Transverse colon (tissue), 4 donors: ENCODE data around the gene AGMO.

ENCODE experiments used
- POLR2A ChIP-seq: fragments of 450-650 bp; IDR thresholded peaks from one replicate; pipeline ENCODE4 v1.6.1; 2016; ENCODE audit warnings: antibody characterized with exemption, mild to moderate bottlenecking, moderate library complexity
- POLR2AphosphoS5 ChIP-seq, 3 donors: sonication (generic); formaldehyde crosslinking; IDR thresholded peaks; one replicate each; pipeline ENCODE4 v1.6.1; 2016; ENCODE audit warnings: antibody characterized with exemption in 3 of 3
- TF ChIP-seq, protein P1 (sequence below), 5 experiments: fragments of 200-600 bp in 3 of 5; fragments of 450-650 bp in 2 of 5; sonication (generic) in 3 of 5; IDR thresholded peaks; 1 replicate in 2 of 5; 2 replicates in 3 of 5; pipeline ENCODE4 v1.5.1; 2016 to 2017; ENCODE audit warnings: antibody characterized with exemption in 5 of 5, inconsistent platforms in 3 of 5, mild to moderate bottlenecking in 2 of 5, moderate library complexity in 1 of 5

DNA sequence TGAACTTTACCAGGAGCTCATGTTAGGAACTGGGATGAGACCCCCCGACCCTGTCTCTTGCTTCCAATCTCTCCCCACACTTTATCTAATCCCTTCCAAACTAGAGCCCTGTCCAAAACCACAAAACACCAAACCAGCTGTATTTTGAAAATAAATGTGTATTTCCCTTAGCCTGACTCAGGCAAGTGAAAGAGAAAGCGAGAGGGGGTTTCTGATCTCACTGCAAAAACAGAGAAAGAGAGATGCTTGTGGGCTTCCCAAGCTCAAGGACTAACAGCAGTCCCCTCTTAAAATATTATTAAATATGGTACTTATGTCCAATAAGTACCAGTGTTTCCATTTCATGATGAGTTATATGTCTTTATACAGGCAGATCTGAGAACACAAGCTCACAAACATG lies 122.0 kb downstream of the AGMO start:
- TF ChIP-seq POLR2AphosphoS5 (IDR thresholded peaks at IDR 0.05) (no peak), POLR2A (no peak)
- TF ChIP-seq, protein P1, sequence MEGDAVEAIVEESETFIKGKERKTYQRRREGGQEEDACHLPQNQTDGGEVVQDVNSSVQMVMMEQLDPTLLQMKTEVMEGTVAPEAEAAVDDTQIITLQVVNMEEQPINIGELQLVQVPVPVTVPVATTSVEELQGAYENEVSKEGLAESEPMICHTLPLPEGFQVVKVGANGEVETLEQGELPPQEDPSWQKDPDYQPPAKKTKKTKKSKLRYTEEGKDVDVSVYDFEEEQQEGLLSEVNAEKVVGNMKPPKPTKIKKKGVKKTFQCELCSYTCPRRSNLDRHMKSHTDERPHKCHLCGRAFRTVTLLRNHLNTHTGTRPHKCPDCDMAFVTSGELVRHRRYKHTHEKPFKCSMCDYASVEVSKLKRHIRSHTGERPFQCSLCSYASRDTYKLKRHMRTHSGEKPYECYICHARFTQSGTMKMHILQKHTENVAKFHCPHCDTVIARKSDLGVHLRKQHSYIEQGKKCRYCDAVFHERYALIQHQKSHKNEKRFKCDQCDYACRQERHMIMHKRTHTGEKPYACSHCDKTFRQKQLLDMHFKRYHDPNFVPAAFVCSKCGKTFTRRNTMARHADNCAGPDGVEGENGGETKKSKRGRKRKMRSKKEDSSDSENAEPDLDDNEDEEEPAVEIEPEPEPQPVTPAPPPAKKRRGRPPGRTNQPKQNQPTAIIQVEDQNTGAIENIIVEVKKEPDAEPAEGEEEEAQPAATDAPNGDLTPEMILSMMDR (IDR thresholded peaks at IDR 0.05) = no peak
